H1 (cell line): Measurements from ENCODE around the gene FITM1. TPM values are rescaled to one million over a fixed set of nuclear protein-coding genes. Genes with fewer than 3 reads are reported as not detected.

Experiments
- KDM5A ChIP-seq: fragments of 200-600 bp; IDR thresholded peaks from 2 replicates; pipeline ENCODE4 v1.7.1; 2012; ENCODE audit warnings: mild to moderate bottlenecking, low read length, inconsistent platforms, mixed read lengths
- NANOG ChIP-seq: IDR thresholded peaks from 2 replicates; pipeline ENCODE4 v1.6.1; 2011; ENCODE audit warnings: low read length, low read depth, mild to moderate bottlenecking, inconsistent platforms; ENCODE audit not compliant: insufficient read depth, poor library complexity, severe bottlenecking
- PHF8 ChIP-seq: fragments of 200-600 bp; sonication (generic); conservative IDR thresholded peaks from 2 replicates; pipeline ENCODE4 v1.7.1; 2012; ENCODE audit warnings: low read depth, mild to moderate bottlenecking, inconsistent platforms, low read length, moderate library complexity
- SIRT6 ChIP-seq: IDR thresholded peaks from one replicate; pipeline ENCODE4 v1.7.1; 2012; ENCODE audit warnings: low read length, inconsistent platforms
- SIX5 ChIP-seq: IDR thresholded peaks from 2 replicates; pipeline ENCODE4 v1.6.1; 2011; ENCODE audit warnings: mild to moderate bottlenecking, low read depth, low read length
- SP4 ChIP-seq: IDR thresholded peaks from 2 replicates; pipeline ENCODE4 v1.6.1; 2012; ENCODE audit warnings: low read length, inconsistent platforms
- SUZ12 ChIP-seq: fragments of 200-600 bp; sonication (generic); IDR thresholded peaks from 2 replicates; pipeline ENCODE4 v1.6.1; 2012; ENCODE audit warnings: mild to moderate bottlenecking, inconsistent platforms, low read length, moderate library complexity, mixed read lengths
- TAF7 ChIP-seq: optimal IDR thresholded peaks from 2 replicates; pipeline ENCODE3; 2011; ENCODE audit warnings: low read depth, mild to moderate bottlenecking, inconsistent platforms, low read length, moderate library complexity, borderline replicate concordance
- TBP ChIP-seq: IDR thresholded peaks from 2 replicates; pipeline ENCODE4 v1.6.1; 2011; ENCODE audit warnings: low read depth, low read length, improper control_type of control experiment
- TCF12 ChIP-seq: IDR thresholded peaks from 2 replicates; pipeline ENCODE4 v1.6.1; 2011; ENCODE audit warnings: low read depth, mild to moderate bottlenecking, low read length
- TEAD4 ChIP-seq: IDR thresholded peaks from 2 replicates; pipeline ENCODE4 v1.6.1; 2012; ENCODE audit warnings: low read depth, low read length, inconsistent platforms, mixed read lengths
- polyA plus RNA-seq, 7 experiments: library from polyadenylated mRNA; depleted of rRNA in 3 of 7; stranded (reverse) in 5 of 7; unstranded in 2 of 7; fragments of >200 nt in 5 of 7; fragments of 200-250 nt in 2 of 7; gene quantifications; 1 replicate in 5 of 7; 2 replicates in 1 of 7; 4 replicates in 1 of 7; pipeline versions ENCODE4 v1.2.1 to v1.2.3, GENCODE V29; 2011 to 2013; ENCODE audit warnings: missing spikeins in 2 of 7, mixed read lengths in 2 of 7
- total RNA-seq: library from RNA; stranded (reverse); fragmentation: NEBNext Ultra II Directional; extraction: Animal tissue kit (Norgen Biotek cat#: 25700); gene quantifications from 2 replicates; pipeline ENCODE4 v1.2.1, GENCODE V29; 2021
- TF ChIP-seq, protein P1 (sequence below): IDR thresholded peaks from 2 replicates; pipeline ENCODE4 v1.6.1; 2012; ENCODE audit warnings: low read length, inconsistent platforms

The FITM1 gene
- total and polyA plus RNA-seq, 2 of the 8 experiments (the other 6 are each of a cell fraction or from before 2014, with no cell fraction given): 0.53 to 0.76 TPM

DNA sequence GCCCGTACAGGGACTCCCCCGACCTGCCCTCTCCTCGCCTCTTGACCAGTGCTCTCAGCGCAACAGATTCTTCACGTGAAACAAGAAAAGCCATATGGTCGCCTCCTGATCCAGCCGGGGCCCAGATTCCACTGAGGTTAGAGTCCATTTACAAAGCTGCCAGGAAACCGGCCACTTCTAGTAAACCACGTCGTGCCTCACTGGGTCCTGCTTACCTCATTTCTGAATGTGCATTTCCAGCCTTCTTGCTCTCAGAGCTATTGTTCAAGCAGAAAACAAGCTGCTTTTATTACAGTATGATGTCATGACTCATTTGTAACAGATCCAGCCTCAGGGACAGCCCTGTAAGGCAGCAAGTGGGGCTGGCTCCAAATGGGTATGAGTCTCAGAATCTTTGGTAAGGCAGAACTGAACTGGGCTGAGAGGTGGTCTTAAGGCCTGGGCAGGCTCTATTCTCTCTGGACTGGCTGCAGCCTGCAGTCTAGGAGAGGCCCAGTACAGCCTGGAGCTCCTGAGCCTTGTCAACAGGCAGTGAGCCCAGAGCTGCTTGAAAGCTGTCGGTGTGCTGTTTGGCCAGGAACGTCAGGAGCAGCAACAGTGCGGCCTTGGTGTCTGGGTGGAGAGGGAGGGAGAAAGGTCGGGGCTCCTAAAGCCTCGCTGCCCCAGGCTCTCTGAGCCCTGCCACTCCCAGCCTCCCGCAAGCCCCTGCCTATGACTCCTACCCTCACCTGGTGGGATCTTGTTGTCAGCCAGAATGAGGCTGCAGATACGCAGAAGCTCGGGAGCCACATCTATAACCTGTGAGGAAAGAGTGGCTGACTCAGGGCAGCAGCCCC is 49.7 kb downstream of the FITM1 start (continued):
- no peak for TF ChIP-seq SP4
- TF ChIP-seq, protein P1, sequence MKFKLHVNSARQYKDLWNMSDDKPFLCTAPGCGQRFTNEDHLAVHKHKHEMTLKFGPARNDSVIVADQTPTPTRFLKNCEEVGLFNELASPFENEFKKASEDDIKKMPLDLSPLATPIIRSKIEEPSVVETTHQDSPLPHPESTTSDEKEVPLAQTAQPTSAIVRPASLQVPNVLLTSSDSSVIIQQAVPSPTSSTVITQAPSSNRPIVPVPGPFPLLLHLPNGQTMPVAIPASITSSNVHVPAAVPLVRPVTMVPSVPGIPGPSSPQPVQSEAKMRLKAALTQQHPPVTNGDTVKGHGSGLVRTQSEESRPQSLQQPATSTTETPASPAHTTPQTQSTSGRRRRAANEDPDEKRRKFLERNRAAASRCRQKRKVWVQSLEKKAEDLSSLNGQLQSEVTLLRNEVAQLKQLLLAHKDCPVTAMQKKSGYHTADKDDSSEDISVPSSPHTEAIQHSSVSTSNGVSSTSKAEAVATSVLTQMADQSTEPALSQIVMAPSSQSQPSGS: no peak
- TF ChIP-seq TEAD4: no peak
- no peak for TF ChIP-seq SIX5
- no peak for TF ChIP-seq KDM5A
- TF ChIP-seq SUZ12: no peak
- TF ChIP-seq SIRT6: no peak
- TF ChIP-seq NANOG: no peak
- TF ChIP-seq PHF8: no peak
- TF ChIP-seq TCF12: no peak
- no peak for TF ChIP-seq TBP
- TF ChIP-seq TAF7: no peak
